Measurements from ENCODE around the gene AHSG. TPM values are rescaled to one million over a fixed set of nuclear protein-coding genes. Genes with fewer than 3 reads are reported as not detected.

The AHSG gene
- total RNA-seq, 1 experiment from 2014 or later: 0.24 TPM

GRCh38 chr3:186635532-186635931, 22.7 kb downstream of the AHSG start:
- DNase-seq: no peak
- peaks cover 27% of the 10 kb centered on the region for H3K4me1 Mint-ChIP-seq (ENCODE audit: low read depth, unreplicated experiment)
- H3K4me3 Mint-ChIP-seq (ENCODE audit: low read depth, unreplicated experiment): no peak overlapping the region
- no peak overlapping the region for H3K27ac Mint-ChIP-seq (ENCODE audit: unreplicated experiment)
- no peak for TF ChIP-seq CTCF (IDR thresholded peaks at IDR 0.05; ENCODE audit: unreplicated experiment)
- intact Hi-C loops (cut with micrococcal nuclease; ENCODE audit: unreplicated experiment): no loop called here
- no TSS peak for BruUV-seq (replicated peaks)
- peaks cover 4% of the 10 kb centered on the region for H3K36me3 Mint-ChIP-seq (ENCODE audit: insufficient read depth, unreplicated experiment)
- no peaks in the 10 kb centered on the region for H3K27me3 Mint-ChIP-seq (ENCODE audit: unreplicated experiment)
- CTCF ChIA-PET: no interaction called here
- H3K9me3 Mint-ChIP-seq (ENCODE audit: low read depth, unreplicated experiment): no peaks in the 10 kb centered on the region

- CTCF ChIA-PET: no interaction called here
- DNase-seq: no peak
- Mint-ChIP-seq H3K36me3 (ENCODE audit: insufficient read depth, unreplicated experiment) (peaks cover 5% of the 10 kb centered on the region), H3K9me3 (ENCODE audit: low read depth, unreplicated experiment) (no peaks in the 10 kb centered on the region), H3K4me3 (ENCODE audit: low read depth, unreplicated experiment) (no peak overlapping the region), H3K27ac (ENCODE audit: unreplicated experiment) (no peak overlapping the region), H3K27me3 (ENCODE audit: unreplicated experiment) (no peaks in the 10 kb centered on the region), H3K4me1 (ENCODE audit: low read depth, unreplicated experiment) (peaks cover 27% of the 10 kb centered on the region)
- intact Hi-C loops (cut with micrococcal nuclease; ENCODE audit: unreplicated experiment): no loop called here
- no peak for TF ChIP-seq CTCF (IDR thresholded peaks at IDR 0.05; ENCODE audit: unreplicated experiment)
- BruUV-seq (replicated peaks): no TSS peak
Measured at GRCh38 chr3:186636536-186636935, 23.7 kb downstream of the AHSG start.

GRCh38 chr3:186637686-186638085, 24.8 kb downstream of the AHSG start:
- CTCF ChIA-PET: no interaction called here
- Mint-ChIP-seq H3K36me3 (ENCODE audit: insufficient read depth, unreplicated experiment) (peaks cover 5% of the 10 kb centered on the region), H3K9me3 (ENCODE audit: low read depth, unreplicated experiment) (no peaks in the 10 kb centered on the region), H3K27me3 (ENCODE audit: unreplicated experiment) (no peaks in the 10 kb centered on the region), H3K4me1 (ENCODE audit: low read depth, unreplicated experiment) (peaks cover 30% of the 10 kb centered on the region), H3K4me3 (ENCODE audit: low read depth, unreplicated experiment) (no peak overlapping the region), H3K27ac (ENCODE audit: unreplicated experiment) (no peak overlapping the region)
- BruUV-seq (replicated peaks): no TSS peak
- no peak for TF ChIP-seq CTCF (IDR thresholded peaks at IDR 0.05; ENCODE audit: unreplicated experiment)
- intact Hi-C loops (cut with micrococcal nuclease; ENCODE audit: unreplicated experiment): no loop called here
- no peak for DNase-seq

- intact Hi-C loops (cut with micrococcal nuclease; ENCODE audit: unreplicated experiment): no loop called here
- CTCF ChIA-PET: no interaction called here
- Mint-ChIP-seq H3K27me3 (ENCODE audit: unreplicated experiment) (no peaks in the 10 kb centered on the region), H3K4me1 (ENCODE audit: low read depth, unreplicated experiment) (peaks cover 36% of the 10 kb centered on the region), H3K9me3 (ENCODE audit: low read depth, unreplicated experiment) (no peaks in the 10 kb centered on the region), H3K36me3 (ENCODE audit: insufficient read depth, unreplicated experiment) (peaks cover 5% of the 10 kb centered on the region), H3K27ac (ENCODE audit: unreplicated experiment) (no peak overlapping the region), H3K4me3 (ENCODE audit: low read depth, unreplicated experiment) (no peak overlapping the region)
- DNase-seq: no peak
- no TSS peak for BruUV-seq (replicated peaks)
- TF ChIP-seq CTCF (IDR thresholded peaks at IDR 0.05; ENCODE audit: unreplicated experiment): no peak
Measured at GRCh38 chr3:186638259-186638658, 25.4 kb downstream of the AHSG start.

Measured in Calu3 (cell line).